ENCODE results near the gene FNDC3A. TPM values are rescaled to one million over a fixed set of nuclear protein-coding genes. Genes with fewer than 3 reads are reported as not detected.

FNDC3A gene
- total RNA-seq, 3 donors from 2014 or later (not counting 1 experiment from before 2014, with no cell fraction given), result 38.3 to 46.0 (median 41.5) TPM

DNA sequence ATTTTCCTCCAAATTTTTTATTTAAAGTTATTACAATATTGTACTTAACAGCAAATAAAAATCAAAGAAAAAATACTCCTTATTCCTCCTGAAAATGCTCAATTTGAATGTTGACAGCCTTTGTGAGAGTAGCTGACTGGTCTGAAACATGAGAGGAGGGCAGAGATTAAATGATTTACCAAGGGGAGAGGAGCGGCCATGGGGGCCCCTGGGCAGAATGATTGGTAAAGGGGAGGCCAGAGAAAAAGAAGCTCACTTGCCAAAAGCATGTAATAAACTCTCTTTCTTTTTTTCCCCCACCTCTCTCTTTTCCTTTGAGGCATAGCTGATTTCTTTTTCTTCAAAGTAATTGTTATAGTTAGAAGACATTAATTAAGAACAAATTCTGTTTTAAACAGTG lies 30.1 kb upstream of the FNDC3A start:
- no peaks in the 10 kb centered on the region for H3K36me3 ChIP-seq (ENCODE audit: control insufficient read depth, insufficient read depth, low read length)
- Mint-ChIP-seq H3K36me3 (no peaks in the 10 kb centered on the region), H3K27ac (no peak overlapping the region), H3K4me1 (no peaks in the 10 kb centered on the region), H3K4me3 (no peak overlapping the region), H3K27me3 (ENCODE audit: low read depth in 2 of 2) (peaks cover 19 to 32% of the 10 kb centered on the region in 2 donors), H3K9me3 (no peaks in the 10 kb centered on the region)
- H3K4me1 ChIP-seq (ENCODE audit: control insufficient read depth, insufficient read depth, low read length), result no peaks in the 10 kb centered on the region
- no peaks in the 10 kb centered on the region for H3K9me3 ChIP-seq (ENCODE audit: control insufficient read depth, insufficient read depth, low read length)
- no peak for ATAC-seq
- H3K27me3 ChIP-seq (ENCODE audit: control insufficient read depth, insufficient read depth, low read length), result no peaks in the 10 kb centered on the region
- TF ChIP-seq, protein P1, sequence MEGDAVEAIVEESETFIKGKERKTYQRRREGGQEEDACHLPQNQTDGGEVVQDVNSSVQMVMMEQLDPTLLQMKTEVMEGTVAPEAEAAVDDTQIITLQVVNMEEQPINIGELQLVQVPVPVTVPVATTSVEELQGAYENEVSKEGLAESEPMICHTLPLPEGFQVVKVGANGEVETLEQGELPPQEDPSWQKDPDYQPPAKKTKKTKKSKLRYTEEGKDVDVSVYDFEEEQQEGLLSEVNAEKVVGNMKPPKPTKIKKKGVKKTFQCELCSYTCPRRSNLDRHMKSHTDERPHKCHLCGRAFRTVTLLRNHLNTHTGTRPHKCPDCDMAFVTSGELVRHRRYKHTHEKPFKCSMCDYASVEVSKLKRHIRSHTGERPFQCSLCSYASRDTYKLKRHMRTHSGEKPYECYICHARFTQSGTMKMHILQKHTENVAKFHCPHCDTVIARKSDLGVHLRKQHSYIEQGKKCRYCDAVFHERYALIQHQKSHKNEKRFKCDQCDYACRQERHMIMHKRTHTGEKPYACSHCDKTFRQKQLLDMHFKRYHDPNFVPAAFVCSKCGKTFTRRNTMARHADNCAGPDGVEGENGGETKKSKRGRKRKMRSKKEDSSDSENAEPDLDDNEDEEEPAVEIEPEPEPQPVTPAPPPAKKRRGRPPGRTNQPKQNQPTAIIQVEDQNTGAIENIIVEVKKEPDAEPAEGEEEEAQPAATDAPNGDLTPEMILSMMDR (IDR thresholded peaks at IDR 0.05), result no peak
- no peak overlapping the region for H3K27ac ChIP-seq (ENCODE audit: low read length)
- intact Hi-C loops (cut with micrococcal nuclease), result no loop called here
- 88% methylated on average over 1 of the region's 1 CpG for WGBS (ENCODE audit: insufficient coverage)
- no peak for DNase-seq
- no peak overlapping the region for H3K4me3 ChIP-seq (ENCODE audit: low read length)

- H3K4me3 Mint-ChIP-seq, result no peak overlapping the region
- peaks cover 17 to 27% of the 10 kb centered on the region in 2 donors for H3K27me3 Mint-ChIP-seq (ENCODE audit: low read depth in 2 of 2)
- H3K4me3 ChIP-seq (ENCODE audit: low read length), result no peak overlapping the region
- H3K36me3 Mint-ChIP-seq, result no peaks in the 10 kb centered on the region
- no peaks in the 10 kb centered on the region for H3K9me3 Mint-ChIP-seq
- TF ChIP-seq, protein P1 (IDR thresholded peaks at IDR 0.05), result no peak
- no peak overlapping the region for H3K27ac ChIP-seq (ENCODE audit: low read length)
- ATAC-seq (no peak), DNase-seq (no peak)
- no peaks in the 10 kb centered on the region for H3K36me3 ChIP-seq (ENCODE audit: control insufficient read depth, insufficient read depth, low read length)
- no peaks in the 10 kb centered on the region for H3K4me1 ChIP-seq (ENCODE audit: control insufficient read depth, insufficient read depth, low read length)
- no peaks in the 10 kb centered on the region for H3K9me3 ChIP-seq (ENCODE audit: control insufficient read depth, insufficient read depth, low read length)
- H3K27me3 ChIP-seq (ENCODE audit: control insufficient read depth, insufficient read depth, low read length), result no peaks in the 10 kb centered on the region
- WGBS (ENCODE audit: insufficient coverage), result 93% methylated on average over 2 of the region's 2 CpGs
- intact Hi-C loops (cut with micrococcal nuclease), result no loop called here
- H3K4me1 Mint-ChIP-seq, result no peaks in the 10 kb centered on the region
- no peak overlapping the region for H3K27ac Mint-ChIP-seq
These were observed 29.5 kb upstream of the FNDC3A start for GRCh38 chr13:48946163-48946562.

GRCh38 chr13:48949566-48950500 lies 25.9 kb upstream of the FNDC3A start:
- ATAC-seq (no peak), DNase-seq (no peak)
- Mint-ChIP-seq H3K9me3 (no peaks in the 10 kb centered on the region), H3K27ac (no peak overlapping the region), H3K36me3 (no peaks in the 10 kb centered on the region), H3K4me1 (no peaks in the 10 kb centered on the region), H3K27me3 (ENCODE audit: low read depth in 2 of 2) (peaks cover 11 to 15% of the 10 kb centered on the region in 2 donors), H3K4me3 (no peak overlapping the region)
- Histone ChIP-seq H3K27me3 (ENCODE audit: control insufficient read depth, insufficient read depth, low read length) (no peaks in the 10 kb centered on the region), H3K4me3 (ENCODE audit: low read length) (no peak overlapping the region), H3K27ac (ENCODE audit: low read length) (no peak overlapping the region), H3K36me3 (ENCODE audit: control insufficient read depth, insufficient read depth, low read length) (no peaks in the 10 kb centered on the region), H3K4me1 (ENCODE audit: control insufficient read depth, insufficient read depth, low read length) (no peaks in the 10 kb centered on the region), H3K9me3 (ENCODE audit: control insufficient read depth, insufficient read depth, low read length) (no peaks in the 10 kb centered on the region)
- 100% methylated on average over 3 of the region's 4 CpGs for WGBS (ENCODE audit: insufficient coverage)
- intact Hi-C loops (cut with micrococcal nuclease), result no loop called here
- TF ChIP-seq, protein P1 (IDR thresholded peaks at IDR 0.05), result no peak

All from natural killer cell (primary cell).